ENCODE results near the gene OR1F1. TPM values are rescaled to one million over a fixed set of nuclear protein-coding genes. Genes with fewer than 3 reads are reported as not detected.

Gene OR1F1
- total RNA-seq, 1 donor from 2014 or later: not detected

- Mint-ChIP-seq H3K36me3 (peaks cover 2% of the 10 kb centered on the region), H3K4me3 (no peak overlapping the region), H3K9me3 (peaks cover 11% of the 10 kb centered on the region), H3K4me1 (peaks cover 24% of the 10 kb centered on the region), H3K27me3 (ENCODE audit: insufficient read depth, low read depth) (peaks cover 31% of the 10 kb centered on the region), H3K27ac (no peak overlapping the region)
- DNase-seq (ENCODE audit: low spot score): no peak
- Histone ChIP-seq H4K20me1 (ENCODE audit: low read depth) (peaks cover 9% of the 10 kb centered on the region), H3K4me3 (no peak overlapping the region), H3K27ac (no peak overlapping the region), H3K9ac (no peak overlapping the region), H3K9me3 (ENCODE audit: low read depth) (no peaks in the 10 kb centered on the region), H3F3A (ENCODE audit: low read depth) (peaks cover 34% of the 10 kb centered on the region), H3K36me3 (no peaks in the 10 kb centered on the region), H3K27me3 (peaks cover 25% of the 10 kb centered on the region), H3K4me1 (no peaks in the 10 kb centered on the region), H3K79me2 (ENCODE audit: low read depth) (no peaks in the 10 kb centered on the region), H2AFZ (replicated peaks) (no peak overlapping the region), H3K4me2 (no peak overlapping the region)
- no peak for TF ChIP-seq CTCF (IDR thresholded peaks at IDR 0.05)
- no peak for TF ChIP-seq EZH2phosphoT487 (IDR thresholded peaks at IDR 0.05)
- no peak for TF ChIP-seq EZH2 (IDR thresholded peaks at IDR 0.05)
Observed at GRCh38 chr16:3147757-3148104, 40.3 kb upstream of the OR1F1 start.

GRCh38 chr16:3148256-3149192 lies 39.5 kb upstream of the OR1F1 start:
- Histone ChIP-seq H3K4me1 (no peaks in the 10 kb centered on the region), H3K4me2 (no peak overlapping the region), H3K9ac (no peak overlapping the region), H3K79me2 (ENCODE audit: low read depth) (no peaks in the 10 kb centered on the region), H3K9me3 (ENCODE audit: low read depth) (no peaks in the 10 kb centered on the region), H3F3A (ENCODE audit: low read depth) (peaks cover 41% of the 10 kb centered on the region), H2AFZ (replicated peaks) (no peak overlapping the region), H3K36me3 (no peaks in the 10 kb centered on the region), H4K20me1 (ENCODE audit: low read depth) (peaks cover 9% of the 10 kb centered on the region), H3K4me3 (no peak overlapping the region), H3K27ac (no peak overlapping the region), H3K27me3 (peaks cover 31% of the 10 kb centered on the region)
- peaks cover 3% of the 10 kb centered on the region for H3K36me3 Mint-ChIP-seq
- H3K9me3 Mint-ChIP-seq: peaks cover 13% of the 10 kb centered on the region
- H3K27me3 Mint-ChIP-seq (ENCODE audit: insufficient read depth, low read depth): peaks cover 31% of the 10 kb centered on the region
- peaks cover 26% of the 10 kb centered on the region for H3K4me1 Mint-ChIP-seq
- H3K27ac Mint-ChIP-seq: peak overlapping the region; percentile 29
- TF ChIP-seq CTCF (IDR thresholded peaks at IDR 0.05) (no peak), EZH2 (IDR thresholded peaks at IDR 0.05) (no peak), EZH2phosphoT487 (IDR thresholded peaks at IDR 0.05) (no peak)
- DNase-seq (ENCODE audit: low spot score): no peak
- H3K4me3 Mint-ChIP-seq: peak overlapping the region; percentile 91

GRCh38 chr16:3149193-3149530 lies 38.8 kb upstream of the OR1F1 start:
- DNase-seq (ENCODE audit: low spot score): no peak
- H3K27ac Mint-ChIP-seq: peak overlapping the region; percentile 29
- no peaks in the 10 kb centered on the region for H3K9me3 ChIP-seq (ENCODE audit: low read depth)
- H3K27me3 Mint-ChIP-seq (ENCODE audit: insufficient read depth, low read depth): peaks cover 31% of the 10 kb centered on the region
- H3K27me3 ChIP-seq: peaks cover 38% of the 10 kb centered on the region
- peak overlapping the region; percentile 40 for H2AFZ ChIP-seq (replicated peaks)
- H3K4me3 ChIP-seq: peak overlapping the region; percentile 73
- no peaks in the 10 kb centered on the region for H3K79me2 ChIP-seq (ENCODE audit: low read depth)
- peak overlapping the region; percentile 91 for H3K4me3 Mint-ChIP-seq
- TF ChIP-seq EZH2phosphoT487 (IDR thresholded peaks at IDR 0.05) (no peak), CTCF (IDR thresholded peaks at IDR 0.05) (no peak), EZH2 (IDR thresholded peaks at IDR 0.05) (no peak)
- no peak overlapping the region for H3K27ac ChIP-seq
- H3F3A ChIP-seq (ENCODE audit: low read depth): peaks cover 41% of the 10 kb centered on the region
- H3K4me1 ChIP-seq: no peaks in the 10 kb centered on the region
- no peak overlapping the region for H3K9ac ChIP-seq
- H3K4me1 Mint-ChIP-seq: peaks cover 26% of the 10 kb centered on the region
- peaks cover 13% of the 10 kb centered on the region for H3K9me3 Mint-ChIP-seq
- peaks cover 3% of the 10 kb centered on the region for H3K36me3 Mint-ChIP-seq
- H3K4me2 ChIP-seq: peak overlapping the region; percentile 86
- no peaks in the 10 kb centered on the region for H3K36me3 ChIP-seq
- peaks cover 9% of the 10 kb centered on the region for H4K20me1 ChIP-seq (ENCODE audit: low read depth)
